Esophagus muscularis mucosa (tissue), 3 donors: ENCODE results near the gene SDHB.
A peak's percentile ranks its signal among the peaks of the same experiment; 100 is the strongest.

Experiments
- POLR2A ChIP-seq: fragments of 450-650 bp; IDR thresholded peaks from one replicate; pipeline ENCODE4 v1.6.1; 2017; ENCODE audit warnings: antibody characterized with exemption, moderate library complexity, mild to moderate bottlenecking, low read depth
- TF ChIP-seq, protein P1 (sequence below), 3 experiments: fragments of 200-600 bp in 2 of 3; fragments of 450-650 bp in 1 of 3; sonication (generic) in 2 of 3; IDR thresholded peaks; one replicate each; pipeline ENCODE4 v1.5.1; 2017 to 2019; ENCODE audit warnings: antibody characterized with exemption in 3 of 3, mild to moderate bottlenecking in 2 of 3, moderate library complexity in 1 of 3

DNA sequence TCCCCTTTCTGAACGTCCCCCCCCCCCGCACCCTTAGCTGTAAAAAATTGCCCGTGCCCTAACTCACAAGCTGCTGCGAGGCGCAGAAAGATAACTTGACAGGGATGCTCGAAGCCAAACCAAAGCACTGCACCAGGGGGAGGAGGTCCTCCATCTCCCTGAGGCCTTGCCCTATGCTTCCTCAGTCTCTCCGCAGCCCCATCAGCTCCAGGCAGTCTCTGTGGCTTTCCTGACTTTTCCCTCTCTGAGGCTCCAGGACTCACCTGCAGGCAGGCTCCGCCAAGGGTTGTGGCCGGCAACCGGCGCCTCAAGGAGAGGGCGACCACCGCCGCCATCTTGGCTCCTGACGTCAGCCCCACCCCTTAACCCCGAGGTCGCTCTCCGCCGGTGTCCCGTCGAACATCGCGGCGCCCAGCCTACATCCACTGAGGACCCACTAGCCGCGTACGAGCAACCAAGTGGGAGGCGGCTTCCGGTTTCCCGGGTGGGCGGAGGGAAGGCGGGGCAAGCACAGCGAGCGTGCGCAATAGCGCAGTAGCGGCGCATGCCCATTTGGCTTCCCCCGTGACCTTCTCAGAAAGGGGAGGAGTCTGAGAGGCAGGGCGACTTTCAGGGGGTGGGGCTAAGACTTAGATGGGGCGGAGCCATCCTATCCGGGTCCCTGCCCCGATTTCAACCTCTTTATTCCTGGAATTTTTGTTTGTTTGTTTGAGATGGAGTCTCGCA lies at the start of gene SDHB:
- TF ChIP-seq, protein P1, sequence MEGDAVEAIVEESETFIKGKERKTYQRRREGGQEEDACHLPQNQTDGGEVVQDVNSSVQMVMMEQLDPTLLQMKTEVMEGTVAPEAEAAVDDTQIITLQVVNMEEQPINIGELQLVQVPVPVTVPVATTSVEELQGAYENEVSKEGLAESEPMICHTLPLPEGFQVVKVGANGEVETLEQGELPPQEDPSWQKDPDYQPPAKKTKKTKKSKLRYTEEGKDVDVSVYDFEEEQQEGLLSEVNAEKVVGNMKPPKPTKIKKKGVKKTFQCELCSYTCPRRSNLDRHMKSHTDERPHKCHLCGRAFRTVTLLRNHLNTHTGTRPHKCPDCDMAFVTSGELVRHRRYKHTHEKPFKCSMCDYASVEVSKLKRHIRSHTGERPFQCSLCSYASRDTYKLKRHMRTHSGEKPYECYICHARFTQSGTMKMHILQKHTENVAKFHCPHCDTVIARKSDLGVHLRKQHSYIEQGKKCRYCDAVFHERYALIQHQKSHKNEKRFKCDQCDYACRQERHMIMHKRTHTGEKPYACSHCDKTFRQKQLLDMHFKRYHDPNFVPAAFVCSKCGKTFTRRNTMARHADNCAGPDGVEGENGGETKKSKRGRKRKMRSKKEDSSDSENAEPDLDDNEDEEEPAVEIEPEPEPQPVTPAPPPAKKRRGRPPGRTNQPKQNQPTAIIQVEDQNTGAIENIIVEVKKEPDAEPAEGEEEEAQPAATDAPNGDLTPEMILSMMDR (IDR thresholded peaks at IDR 0.05), result peak in 1 of 3 experiments; percentile 27
- peak; percentile 84 for TF ChIP-seq POLR2A
